Keratinocyte (primary cell): Measurements from ENCODE around the gene ATP11A. TPM values are rescaled to one million over a fixed set of nuclear protein-coding genes. Genes with fewer than 3 reads are reported as not detected.

Experiments
- DNase-seq: peaks from one replicate; pipeline ENCODE4 v3.0.0-alpha.2; 2011; ENCODE audit warnings: low read depth, missing footprints, low spot score
- FAIRE-seq: peaks from 2 replicates; lab custom pipeline; 2011; peaks lifted over from hg19 to GRCh38; lab: Jason Lieb, UNC
- H2AFZ ChIP-seq: 2 replicates; pipeline ENCODE4 v1.6.0; 2012; ENCODE audit warnings: low read length, control low read depth, inconsistent platforms; ENCODE audit not compliant: control insufficient read depth
- H3K27ac ChIP-seq: 2 replicates; pipeline ENCODE4 v1.5.1; 2011; ENCODE audit warnings: low read length; ENCODE audit not compliant: control insufficient read depth, insufficient read depth
- H3K27me3 ChIP-seq: 3 replicates; pipeline ENCODE4 v1.6.0; 2011; ENCODE audit warnings: low read length; ENCODE audit not compliant: control insufficient read depth, insufficient read depth; ENCODE audit errors: extremely low read depth
- H3K36me3 ChIP-seq, 2 experiments: 2 replicates in 1 of 2; 3 replicates in 1 of 2; pipeline ENCODE4 v1.5.1; 2011; ENCODE audit warnings: low read length in 2 of 2, mild to moderate bottlenecking in 1 of 2; ENCODE audit not compliant: control insufficient read depth in 2 of 2, insufficient read depth in 2 of 2; ENCODE audit errors: extremely low read depth in 1 of 2
- H3K4me1 ChIP-seq: 3 replicates; pipeline ENCODE4 v1.5.1; 2011; ENCODE audit warnings: low read length; ENCODE audit not compliant: control insufficient read depth, insufficient read depth; ENCODE audit errors: extremely low read depth
- H3K4me2 ChIP-seq: 3 replicates; pipeline ENCODE4 v1.6.0; 2011; ENCODE audit warnings: low read depth, low read length; ENCODE audit not compliant: control insufficient read depth, insufficient read depth; ENCODE audit errors: extremely low read depth
- H3K4me3 ChIP-seq, 3 experiments: fragments of 200-600 bp in 1 of 3; sonication (generic) in 1 of 3; 2 replicates in 2 of 3; 3 replicates in 1 of 3; pipeline ENCODE4 v1.5.1; 2011 to 2016; ENCODE audit warnings: low read length in 3 of 3, mild to moderate bottlenecking in 3 of 3, control low read depth in 2 of 3, inconsistent platforms in 1 of 3, low read depth in 1 of 3, mixed read lengths in 1 of 3, mixed run types in 1 of 3, moderate library complexity in 1 of 3; ENCODE audit not compliant: control insufficient read depth in 2 of 3, insufficient read depth in 2 of 3; ENCODE audit errors: extremely low read depth in 1 of 3
- H3K79me2 ChIP-seq: 2 replicates; pipeline ENCODE4 v1.6.0; 2012; ENCODE audit warnings: low read length; ENCODE audit not compliant: control insufficient read depth, insufficient read depth
- H3K9ac ChIP-seq: 3 replicates; pipeline ENCODE4 v1.6.0; 2011; ENCODE audit warnings: low read length; ENCODE audit not compliant: control insufficient read depth, insufficient read depth; ENCODE audit errors: extremely low read depth
- H3K9me1 ChIP-seq: 3 replicates; pipeline ENCODE4 v1.6.0; 2011; ENCODE audit warnings: low read length; ENCODE audit not compliant: control insufficient read depth, insufficient read depth; ENCODE audit errors: extremely low read depth
- H3K9me3 ChIP-seq: 2 replicates; pipeline ENCODE4 v1.5.1; 2012; ENCODE audit warnings: low read depth, low read length; ENCODE audit not compliant: control insufficient read depth
- H4K20me1 ChIP-seq: 3 replicates; pipeline ENCODE4 v1.6.0; 2011; ENCODE audit warnings: low read length; ENCODE audit not compliant: control insufficient read depth, insufficient read depth; ENCODE audit errors: extremely low read depth
- CTCF ChIP-seq, 3 experiments: IDR thresholded peaks in 1 of 3; conservative IDR thresholded peaks in 1 of 3; optimal IDR thresholded peaks in 1 of 3; 2 replicates in 2 of 3; 3 replicates in 1 of 3; pipeline versions ENCODE3 to v1.5.1; 2011; ENCODE audit warnings: low read length in 3 of 3, mild to moderate bottlenecking in 3 of 3, moderate library complexity in 2 of 3, control low read depth in 1 of 3, inconsistent platforms in 1 of 3; ENCODE audit not compliant: insufficient read depth in 2 of 3; ENCODE audit errors: extremely low read depth in 1 of 3
- EZH2 ChIP-seq: IDR thresholded peaks from one replicate; pipeline ENCODE4 v1.6.1; 2012; ENCODE audit warnings: inconsistent platforms, mild to moderate bottlenecking, low read length, moderate library complexity
- dilution Hi-C: fragments of 300-500 bp; cut with MboI; formaldehyde crosslinking; loops from one replicate; pipeline ENCODE4 v1.7.0; 2020; ENCODE audit warnings: low sequenced_read_pairs; ENCODE audit not compliant: extremely low pct_ligation_motif_present
- polyA plus RNA-seq, 5 experiments: library from polyadenylated mRNA; depleted of rRNA in 3 of 5; stranded (reverse) in 3 of 5; stranded (forward) in 1 of 5; unstranded in 1 of 5; fragments of >200 nt; gene quantifications; 1 replicate in 1 of 5; 2 replicates in 3 of 5; 3 replicates in 1 of 5; pipeline versions ENCODE4 v1.2.1 to v1.2.3, GENCODE V29; 2011 to 2012; ENCODE audit warnings: missing spikeins in 2 of 5, low read depth in 1 of 5, low replicate concordance in 1 of 5

The ATP11A gene
- polyA plus RNA-seq, 1 donor (not counting 4 experiments of a cell fraction or from before 2014, with no cell fraction given) = 4.3 TPM

- Histone ChIP-seq H3K27ac (no peak overlapping the region), H3K9me3 (no peaks in the 10 kb centered on the region), H3K79me2 (no peaks in the 10 kb centered on the region), H4K20me1 (no peaks in the 10 kb centered on the region), H3K4me2 (no peak overlapping the region), H3K9ac (no peak overlapping the region), H3K27me3 (peaks cover 62% of the 10 kb centered on the region), H3K36me3 (no peaks in the 10 kb centered on the region), H2AFZ (no peak overlapping the region), H3K4me3 (no peak overlapping the region), H3K4me1 (no peaks in the 10 kb centered on the region), H3K9me1 (no peaks in the 10 kb centered on the region)
- TF ChIP-seq CTCF (optimal IDR thresholded peaks at IDR 0.05 in 1 of 3, IDR thresholded peaks at IDR 0.05 in 1 of 3, conservative IDR thresholded peaks at IDR 0.05 in 1 of 3; ENCODE audit: extremely low read depth in 1 of 3, insufficient read depth in 2 of 3, low read length in 3 of 3) (no peak), EZH2 (no peak)
- dilution Hi-C loops = no loop called here
- no peak for DNase-seq
- no peak for FAIRE-seq
Observed at GRCh38 chr13:112899281-112900225, 209.7 kb downstream of the ATP11A start.

GRCh38 chr13:112900226-112900600, 210.4 kb downstream of the ATP11A start:
- TF ChIP-seq EZH2 (no peak), CTCF (optimal IDR thresholded peaks at IDR 0.05 in 1 of 3, IDR thresholded peaks at IDR 0.05 in 1 of 3, conservative IDR thresholded peaks at IDR 0.05 in 1 of 3; ENCODE audit: extremely low read depth in 1 of 3, insufficient read depth in 2 of 3, low read length in 3 of 3) (no peak)
- FAIRE-seq (no peak), DNase-seq (no peak)
- dilution Hi-C loops = no loop called here
- Histone ChIP-seq H3K36me3 (no peaks in the 10 kb centered on the region), H3K9me3 (peaks cover 3% of the 10 kb centered on the region), H4K20me1 (no peaks in the 10 kb centered on the region), H3K9me1 (no peaks in the 10 kb centered on the region), H2AFZ (no peak overlapping the region), H3K27me3 (peaks cover 56% of the 10 kb centered on the region), H3K4me2 (no peak overlapping the region), H3K27ac (no peak overlapping the region), H3K4me1 (no peaks in the 10 kb centered on the region), H3K4me3 (no peak overlapping the region), H3K79me2 (no peaks in the 10 kb centered on the region), H3K9ac (no peak overlapping the region)
